ENCODE data around the gene MT3.
"Not testable (repeated sequence)": the region's sequence is repeated elsewhere in the genome, so short reads cannot be mapped to it uniquely, and the experiment has no call there.

Gene MT3

GRCh38 chr16:56610017-56610608 lies 20.8 kb downstream of the MT3 start:
- peak; percentile 66 to 73 for DNase-seq

GRCh38 chr16:56610609-56611111 lies 21.3 kb downstream of the MT3 start:
- peak in 1 of 2 experiments; percentile 51 for DNase-seq

GRCh38 chr16:56611281-56611833 lies 22.0 kb downstream of the MT3 start:
- DNase-seq: no peak

- DNase-seq: no peak
These were observed 24.4 kb downstream of the MT3 start for GRCh38 chr16:56613706-56614105.

GRCh38 chr16:56614549-56614991 lies 25.2 kb downstream of the MT3 start:
- DNase-seq: no peak

- no peak for DNase-seq
These were observed 26.0 kb downstream of the MT3 start for GRCh38 chr16:56615353-56615752.

GRCh38 chr16:56616608-56617211 lies 27.4 kb downstream of the MT3 start:
- no peak for DNase-seq

GRCh38 chr16:56617212-56618085 lies 28.1 kb downstream of the MT3 start:
- DNase-seq: peak; percentile 12 to 31

GRCh38 chr16:56618138-56618537 lies 28.8 kb downstream of the MT3 start:
- no peak for DNase-seq

GRCh38 chr16:56620339-56620897 lies 31.1 kb downstream of the MT3 start:
- no peak for DNase-seq

GRCh38 chr16:56621665-56622445 lies 32.5 kb downstream of the MT3 start:
- DNase-seq: not testable (repeated sequence)

GRCh38 chr16:56623184-56623583 lies 33.9 kb downstream of the MT3 start:
- not testable (repeated sequence) for DNase-seq

- no peak for DNase-seq
These were observed 34.3 kb downstream of the MT3 start for GRCh38 chr16:56623637-56624036.

- peak; percentile 32 to 37 for DNase-seq
These were observed 36.0 kb downstream of the MT3 start, which contains the start of gene MT1E for GRCh38 chr16:56625140-56625942. Gene MT1E (plus strand): TSS chr16:56625781. CDS start chr16:56625852, 71 bp downstream.

GRCh38 chr16:56625943-56626654 lies 36.8 kb downstream of the MT3 start:
- no peak for DNase-seq

GRCh38 chr16:56626685-56627084 lies 37.4 kb downstream of the MT3 start:
- DNase-seq: no peak

GRCh38 chr16:56628486-56629350 lies 39.4 kb downstream of the MT3 start:
- DNase-seq: no peak

- no peak for DNase-seq
These were observed 40.2 kb downstream of the MT3 start for GRCh38 chr16:56629531-56629930.

GRCh38 chr16:56630134-56630533 lies 40.8 kb downstream of the MT3 start:
- DNase-seq: no peak

Data from Kasumi-1 (cell line).